Brain pericyte (primary cell): ENCODE results near the gene AGTPBP1.
"Not testable (repeated sequence)": the region's sequence is repeated elsewhere in the genome, so short reads cannot be mapped to it uniquely, and the experiment has no call there.

Source experiments
- DNase-seq: peaks from one replicate; pipeline ENCODE4 v3.0.0-alpha.2; 2012; ENCODE audit warnings: low read depth, low spot score

Gene AGTPBP1

GRCh38 chr9:85723215-85723614, 18.5 kb downstream of the AGTPBP1 start:
- no peak for DNase-seq

GRCh38 chr9:85719411-85719810, 22.3 kb downstream of the AGTPBP1 start:
- DNase-seq = not testable (repeated sequence)

GRCh38 chr9:85717818-85718217, 23.9 kb downstream of the AGTPBP1 start:
- not testable (repeated sequence) for DNase-seq

- DNase-seq = no peak
These were observed 24.5 kb downstream of the AGTPBP1 start for GRCh38 chr9:85717220-85717619.

GRCh38 chr9:85716031-85716877, 25.5 kb downstream of the AGTPBP1 start:
- no peak for DNase-seq

- DNase-seq = no peak
These were observed 26.2 kb downstream of the AGTPBP1 start for GRCh38 chr9:85715587-85715986.

- DNase-seq = no peak
These were observed 27.9 kb downstream of the AGTPBP1 start for GRCh38 chr9:85713897-85714296.

GRCh38 chr9:85704744-85705143, 37.0 kb downstream of the AGTPBP1 start:
- DNase-seq = no peak

GRCh38 chr9:85703398-85703797, 38.4 kb downstream of the AGTPBP1 start:
- DNase-seq = no peak

DNA sequence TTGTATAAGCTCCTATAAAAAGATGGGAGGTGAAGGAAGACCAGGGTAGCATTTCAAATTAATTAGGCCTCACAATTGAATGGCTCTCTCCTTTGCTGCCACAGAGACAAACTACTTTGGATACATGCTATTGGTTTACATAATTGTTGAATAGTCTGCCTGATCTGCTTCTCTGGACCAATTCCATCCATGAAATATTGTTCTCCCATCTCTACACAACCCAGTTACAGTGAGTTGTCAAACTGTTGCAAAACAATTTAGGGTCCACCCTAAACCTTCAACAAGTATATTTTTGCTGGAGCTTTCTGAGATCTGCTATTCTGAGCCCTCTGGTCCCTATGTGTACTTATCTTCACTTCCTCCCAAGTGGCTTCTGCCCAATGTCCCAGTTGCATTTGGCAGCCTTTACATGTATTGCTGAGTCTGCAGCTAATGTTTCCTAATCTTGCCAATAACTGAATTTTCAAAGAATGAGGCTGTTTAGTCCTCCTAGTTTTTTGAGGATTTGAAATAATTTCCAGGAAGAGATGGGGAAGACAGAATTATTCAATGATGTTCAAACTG, 38.9 kb downstream of the AGTPBP1 start:
- no peak for DNase-seq

- DNase-seq = no peak
These were observed 39.6 kb downstream of the AGTPBP1 start for GRCh38 chr9:85702191-85702590.

DNA sequence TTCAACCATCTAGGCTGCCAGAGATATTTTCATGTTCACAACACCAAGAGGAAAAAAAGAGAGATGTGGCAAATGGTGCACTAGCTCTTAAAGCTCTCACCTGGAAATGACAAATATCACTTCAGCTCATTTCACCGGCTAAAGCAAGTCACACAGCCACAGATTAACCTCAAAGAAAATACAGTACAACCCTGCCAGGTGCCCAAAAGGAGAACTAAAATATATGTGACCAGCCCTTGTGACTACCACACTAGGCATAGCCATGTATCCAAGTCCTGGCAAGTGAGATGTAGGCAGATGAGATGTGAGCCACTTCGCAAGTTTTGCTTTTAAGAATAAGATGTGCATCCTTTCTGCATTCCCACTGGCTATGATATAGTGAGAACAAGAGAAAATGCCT, 41.4 kb downstream of the AGTPBP1 start:
- no peak for DNase-seq

DNA sequence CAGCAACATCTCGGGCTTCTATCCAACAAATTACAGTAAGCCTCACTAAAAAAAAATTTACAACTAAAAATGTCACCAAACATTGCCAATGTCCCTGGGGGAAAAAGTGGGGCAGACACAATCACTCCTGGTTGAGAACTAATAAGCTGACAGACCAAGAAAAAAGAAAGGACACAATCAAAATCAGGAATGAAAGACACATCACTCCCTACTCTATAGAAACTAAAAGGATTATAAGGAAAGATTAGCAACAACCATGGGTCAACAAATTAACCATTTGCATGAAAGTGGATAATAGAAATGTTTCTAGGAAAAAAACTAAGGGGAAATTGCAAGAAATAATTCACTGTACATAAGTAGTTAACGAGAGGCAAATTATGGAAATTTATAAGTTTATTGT, 53.4 kb downstream of the AGTPBP1 start:
- no peak for DNase-seq

DNA sequence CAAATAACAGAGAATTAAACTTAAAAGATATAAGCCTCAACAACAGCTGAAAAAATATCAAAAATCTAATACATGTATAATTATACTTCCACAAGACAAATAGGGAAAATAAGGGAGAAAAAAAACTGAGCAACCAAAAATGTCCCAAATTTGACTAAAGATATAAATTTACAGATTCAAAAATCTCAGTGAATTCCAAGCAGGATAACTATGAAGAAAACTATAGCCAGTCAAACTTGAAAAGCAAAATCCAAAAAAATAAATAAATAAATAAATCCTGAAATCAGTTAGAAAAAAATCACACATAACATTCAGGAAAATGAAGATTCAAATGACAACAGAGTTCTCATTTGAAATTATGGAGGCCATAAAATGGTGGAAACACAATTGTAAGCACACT, 56.7 kb downstream of the AGTPBP1 start:
- DNase-seq = no peak

- no peak for DNase-seq
These were observed 65.0 kb downstream of the AGTPBP1 start for GRCh38 chr9:85676790-85677189.

DNA sequence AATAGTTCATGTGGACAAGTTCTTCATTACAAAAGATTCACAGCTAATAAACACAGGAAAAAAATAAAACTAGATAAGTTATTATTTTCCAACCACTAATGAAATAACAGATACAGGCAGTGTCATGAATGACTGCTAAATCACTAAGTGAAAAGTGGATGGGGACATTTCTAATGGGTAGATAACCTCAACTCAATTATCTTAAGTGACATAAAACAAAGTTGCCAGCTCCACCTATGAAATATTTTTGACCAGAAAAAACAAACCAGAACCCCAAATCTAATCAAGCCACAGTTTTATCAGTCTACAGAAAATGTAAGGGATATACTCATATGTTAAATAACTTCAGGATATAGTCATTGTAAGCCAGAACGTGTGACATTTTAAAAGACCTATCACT, 74.4 kb downstream of the AGTPBP1 start:
- no peak for DNase-seq

DNA sequence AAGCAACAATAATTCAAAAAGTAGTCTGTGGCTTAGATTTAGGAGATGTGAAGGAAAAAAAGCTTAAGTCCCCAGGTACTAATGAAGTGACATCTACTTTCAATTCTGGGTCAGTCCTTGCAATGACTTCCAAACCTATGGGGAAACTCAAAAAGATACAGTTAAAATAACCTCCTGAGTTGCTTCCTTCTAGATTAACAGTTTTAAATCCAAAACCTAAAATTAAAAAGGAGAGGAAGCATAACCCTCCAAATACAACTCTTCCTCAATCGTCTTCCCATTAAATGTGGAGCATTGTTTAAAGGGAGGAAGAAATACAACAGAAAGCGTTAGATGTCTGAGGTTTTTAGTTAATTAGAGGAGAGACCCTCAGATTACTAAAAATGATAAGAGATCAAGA, 75.7 kb downstream of the AGTPBP1 start:
- no peak for DNase-seq

GRCh38 chr9:85662573-85662972, 79.2 kb downstream of the AGTPBP1 start:
- DNase-seq = no peak

DNA sequence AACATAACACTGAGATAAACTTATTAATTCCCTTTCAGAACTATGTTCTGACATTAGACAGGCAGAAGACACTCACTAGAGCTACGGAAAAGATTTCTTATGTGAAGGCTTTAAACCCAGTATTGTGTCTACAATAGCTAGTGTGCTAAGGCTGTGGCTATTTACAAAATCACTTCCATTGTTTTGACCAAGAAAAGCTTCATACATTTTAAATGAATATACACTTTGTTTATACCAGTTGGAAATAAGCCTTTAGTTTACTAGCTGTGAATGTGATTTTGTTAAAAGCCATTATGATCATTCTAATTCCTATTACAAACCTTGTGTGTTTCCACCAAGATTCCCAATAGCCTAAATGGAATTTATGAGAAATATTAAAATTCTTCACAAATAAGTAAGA, 83.0 kb downstream of the AGTPBP1 start:
- no peak for DNase-seq

- DNase-seq = no peak
These were observed 88.6 kb downstream of the AGTPBP1 start for GRCh38 chr9:85653153-85653552.

- no peak for DNase-seq
These were observed 94.2 kb downstream of the AGTPBP1 start for GRCh38 chr9:85647571-85647970.

GRCh38 chr9:85645909-85646627, 95.7 kb downstream of the AGTPBP1 start:
- no peak for DNase-seq

GRCh38 chr9:85640425-85640824, 101.3 kb downstream of the AGTPBP1 start:
- DNase-seq = no peak
